GM12878 (cell line): ENCODE measurements around the gene CACNA1G. TPM values are rescaled to one million over a fixed set of nuclear protein-coding genes. Genes with fewer than 3 reads are reported as not detected.

Experiments
- CUX1 ChIP-seq: IDR thresholded peaks from 2 replicates; pipeline ENCODE4 v1.6.1; 2012; ENCODE audit warnings: improper control_type of control experiment, low read depth, low read length; ENCODE audit not compliant: insufficient replicate concordance
- FOS ChIP-seq: IDR thresholded peaks from 3 replicates; pipeline ENCODE4 v1.6.1; 2011; ENCODE audit warnings: borderline replicate concordance; ENCODE audit not compliant: insufficient read length; ENCODE audit errors: extremely low read depth
- GABPA ChIP-seq: IDR thresholded peaks from 2 replicates; pipeline ENCODE4 v1.6.1; 2014; ENCODE audit warnings: antibody characterized with exemption, low read depth, mild to moderate bottlenecking, inconsistent platforms
- RFX5 ChIP-seq: IDR thresholded peaks from 2 replicates; pipeline ENCODE4 v1.6.1; 2011; ENCODE audit warnings: low read depth, low read length, improper control_type of control experiment
- SREBF1 ChIP-seq: IDR thresholded peaks from 2 replicates; pipeline ENCODE4 v1.6.1; 2012; ENCODE audit warnings: mild to moderate bottlenecking, low read length
- TARDBP ChIP-seq: IDR thresholded peaks from 2 replicates; pipeline ENCODE4 v1.6.1; 2016; ENCODE audit warnings: borderline replicate concordance
- ZBED1 ChIP-seq: IDR thresholded peaks from 2 replicates; pipeline ENCODE4 v1.6.1; 2016; ENCODE audit warnings: borderline replicate concordance
- ZBTB11 ChIP-seq: fragments of 450-650 bp; formaldehyde crosslinking; IDR thresholded peaks from 2 replicates; pipeline ENCODE4 v1.5.0; 2022; ENCODE audit warnings: mild to moderate bottlenecking, missing genetic modification characterization
- polyA plus RNA-seq, 11 experiments: library from polyadenylated mRNA; depleted of rRNA in 4 of 11; unstranded in 6 of 11; stranded (reverse) in 5 of 11; fragments of >200 nt; fragmentation: Nextera tagmentation in 4 of 11; fragmentation: Illumina TruSeq in 1 of 11; extraction: Ambion mirVana in 4 of 11; extraction: Trizol in 1 of 11; gene quantifications; 1 replicate in 1 of 11; 2 replicates in 10 of 11; pipeline versions ENCODE4 v1.2.1 to v1.2.3, GENCODE V29; 2011 to 2016; ENCODE audit warnings: inconsistent platforms in 2 of 11, missing spikeins in 2 of 11, low read depth in 1 of 11
- total RNA-seq, 4 experiments: library from RNA; depleted of rRNA in 3 of 4; stranded (reverse); fragments of >200 nt in 3 of 4; fragmentation: Illumina TruSeq in 1 of 4; extraction: Trizol in 1 of 4; gene quantifications; 2 replicates each; pipeline versions ENCODE4 v1.2.1 to v1.2.3, GENCODE V29; 2013 to 2021
- TF ChIP-seq, protein P1 (sequence below): IDR thresholded peaks from 2 replicates; pipeline ENCODE4 v1.6.1; 2012; ENCODE audit warnings: low read depth, low read length, improper control_type of control experiment
- TF ChIP-seq, protein P2 (sequence below): fragments of 450-650 bp; IDR thresholded peaks from 2 replicates; pipeline ENCODE4 v1.6.1; 2017; ENCODE audit warnings: mild to moderate bottlenecking
- TF ChIP-seq, protein P3 (sequence below): IDR thresholded peaks from 2 replicates; pipeline ENCODE4 v1.6.1; 2011; ENCODE audit warnings: borderline replicate concordance, low read depth, mild to moderate bottlenecking, moderate library complexity, low read length; ENCODE audit not compliant: insufficient read depth, poor library complexity, severe bottlenecking
- TF ChIP-seq, protein P4 (sequence below): IDR thresholded peaks from 2 replicates; pipeline ENCODE4 v1.6.1; 2012; ENCODE audit warnings: low read depth, low read length, improper control_type of control experiment

Gene CACNA1G
- total and polyA plus RNA-seq, 10 of the 15 experiments (the other 5 are each of a cell fraction or from before 2014, with no cell fraction given) = 0.03 to 0.15 TPM; not detected in 8

DNA sequence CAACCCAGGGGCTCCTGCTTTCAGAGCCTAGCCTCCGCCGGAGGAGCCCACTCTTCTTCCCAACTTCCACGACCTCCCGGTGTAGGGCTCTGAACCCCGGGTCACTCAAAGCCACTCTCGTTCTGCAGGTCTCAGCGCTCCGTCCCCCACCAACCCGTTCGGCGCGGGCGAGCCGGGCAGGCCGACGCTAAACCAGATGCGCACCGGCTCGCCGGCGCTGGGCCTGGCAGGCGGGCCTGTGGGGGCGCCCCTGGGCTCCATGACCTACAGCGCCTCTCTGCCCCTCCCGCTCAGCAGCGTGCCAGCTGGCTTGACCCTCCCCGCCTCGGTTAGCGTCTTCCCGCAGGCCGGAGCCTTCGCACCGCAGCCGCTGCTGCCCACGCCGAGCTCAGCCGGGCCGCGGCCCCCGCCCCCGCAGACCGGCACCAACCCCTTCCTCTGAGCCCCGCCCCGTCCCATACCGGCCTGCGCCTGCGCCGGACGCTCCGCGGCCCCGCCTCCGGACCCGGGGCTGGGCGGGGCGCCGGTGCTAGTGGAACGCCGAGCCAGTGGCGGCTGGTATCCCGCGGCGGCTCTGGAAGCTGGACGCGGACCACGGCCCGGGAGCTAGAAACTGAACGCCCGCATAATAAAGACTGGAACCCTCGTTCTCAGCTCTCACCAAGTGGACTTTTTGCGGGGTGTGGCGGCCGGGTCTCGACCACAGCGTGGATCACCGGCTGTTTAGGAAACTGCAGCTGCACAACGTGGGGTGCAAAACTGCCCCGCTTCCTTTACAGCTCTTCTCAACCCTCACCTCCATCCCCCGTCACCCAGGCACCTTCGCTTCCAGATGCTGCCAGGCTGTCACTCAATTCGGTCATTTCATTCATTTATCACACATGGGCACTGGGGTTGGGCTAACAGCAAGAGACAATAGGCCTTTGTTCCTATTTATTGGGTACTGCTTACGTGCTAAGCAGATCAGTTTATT is 18.5 kb upstream of the CACNA1G start (continued):
- TF ChIP-seq, protein P1, sequence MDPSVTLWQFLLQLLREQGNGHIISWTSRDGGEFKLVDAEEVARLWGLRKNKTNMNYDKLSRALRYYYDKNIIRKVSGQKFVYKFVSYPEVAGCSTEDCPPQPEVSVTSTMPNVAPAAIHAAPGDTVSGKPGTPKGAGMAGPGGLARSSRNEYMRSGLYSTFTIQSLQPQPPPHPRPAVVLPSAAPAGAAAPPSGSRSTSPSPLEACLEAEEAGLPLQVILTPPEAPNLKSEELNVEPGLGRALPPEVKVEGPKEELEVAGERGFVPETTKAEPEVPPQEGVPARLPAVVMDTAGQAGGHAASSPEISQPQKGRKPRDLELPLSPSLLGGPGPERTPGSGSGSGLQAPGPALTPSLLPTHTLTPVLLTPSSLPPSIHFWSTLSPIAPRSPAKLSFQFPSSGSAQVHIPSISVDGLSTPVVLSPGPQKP = no peak
- TF ChIP-seq SREBF1 (no peak), CUX1 (no peak), RFX5 (no peak), FOS (no peak), TARDBP (no peak), GABPA (no peak), ZBTB11 (CRISPR knock-in tag) (no peak), ZBED1 (no peak)
- TF ChIP-seq, protein P2, sequence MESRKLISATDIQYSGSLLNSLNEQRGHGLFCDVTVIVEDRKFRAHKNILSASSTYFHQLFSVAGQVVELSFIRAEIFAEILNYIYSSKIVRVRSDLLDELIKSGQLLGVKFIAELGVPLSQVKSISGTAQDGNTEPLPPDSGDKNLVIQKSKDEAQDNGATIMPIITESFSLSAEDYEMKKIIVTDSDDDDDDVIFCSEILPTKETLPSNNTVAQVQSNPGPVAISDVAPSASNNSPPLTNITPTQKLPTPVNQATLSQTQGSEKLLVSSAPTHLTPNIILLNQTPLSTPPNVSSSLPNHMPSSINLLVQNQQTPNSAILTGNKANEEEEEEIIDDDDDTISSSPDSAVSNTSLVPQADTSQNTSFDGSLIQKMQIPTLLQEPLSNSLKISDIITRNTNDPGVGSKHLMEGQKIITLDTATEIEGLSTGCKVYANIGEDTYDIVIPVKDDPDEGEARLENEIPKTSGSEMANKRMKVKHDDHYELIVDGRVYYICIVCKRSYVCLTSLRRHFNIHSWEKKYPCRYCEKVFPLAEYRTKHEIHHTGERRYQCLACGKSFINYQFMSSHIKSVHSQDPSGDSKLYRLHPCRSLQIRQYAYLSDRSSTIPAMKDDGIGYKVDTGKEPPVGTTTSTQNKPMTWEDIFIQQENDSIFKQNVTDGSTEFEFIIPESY = no peak
- TF ChIP-seq, protein P3, sequence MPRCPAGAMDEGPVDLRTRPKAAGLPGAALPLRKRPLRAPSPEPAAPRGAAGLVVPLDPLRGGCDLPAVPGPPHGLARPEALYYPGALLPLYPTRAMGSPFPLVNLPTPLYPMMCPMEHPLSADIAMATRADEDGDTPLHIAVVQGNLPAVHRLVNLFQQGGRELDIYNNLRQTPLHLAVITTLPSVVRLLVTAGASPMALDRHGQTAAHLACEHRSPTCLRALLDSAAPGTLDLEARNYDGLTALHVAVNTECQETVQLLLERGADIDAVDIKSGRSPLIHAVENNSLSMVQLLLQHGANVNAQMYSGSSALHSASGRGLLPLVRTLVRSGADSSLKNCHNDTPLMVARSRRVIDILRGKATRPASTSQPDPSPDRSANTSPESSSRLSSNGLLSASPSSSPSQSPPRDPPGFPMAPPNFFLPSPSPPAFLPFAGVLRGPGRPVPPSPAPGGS = no peak
- TF ChIP-seq, protein P4, sequence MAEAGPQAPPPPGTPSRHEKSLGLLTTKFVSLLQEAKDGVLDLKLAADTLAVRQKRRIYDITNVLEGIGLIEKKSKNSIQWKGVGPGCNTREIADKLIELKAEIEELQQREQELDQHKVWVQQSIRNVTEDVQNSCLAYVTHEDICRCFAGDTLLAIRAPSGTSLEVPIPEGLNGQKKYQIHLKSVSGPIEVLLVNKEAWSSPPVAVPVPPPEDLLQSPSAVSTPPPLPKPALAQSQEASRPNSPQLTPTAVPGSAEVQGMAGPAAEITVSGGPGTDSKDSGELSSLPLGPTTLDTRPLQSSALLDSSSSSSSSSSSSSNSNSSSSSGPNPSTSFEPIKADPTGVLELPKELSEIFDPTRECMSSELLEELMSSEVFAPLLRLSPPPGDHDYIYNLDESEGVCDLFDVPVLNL = no peak
